Aortic smooth muscle cell (primary cell): Measurements from ENCODE around the gene PPP1R1A. TPM values are rescaled to one million over a fixed set of nuclear protein-coding genes. Genes with fewer than 3 reads are reported as not detected.

Source experiments
- total RNA-seq: library from RNA; depleted of rRNA; stranded (reverse); fragments of >200 nt; gene quantifications from 2 replicates; pipeline ENCODE4 v1.2.3, GENCODE V29; 2014

PPP1R1A gene
- total RNA-seq = not detected in 2 replicates

GRCh38 chr12:54588110-54588889, at the start of gene PPP1R1A:
Gene PPP1R1A (minus strand): TSS chr12:54588659. CDS start chr12:54588488, 171 bp downstream.

GRCh38 chr12:54634795-54635194, 46.3 kb upstream of the PPP1R1A start, which contains the start of gene LACRT:
Gene LACRT (minus strand): TSS chr12:54634895. CDS start chr12:54634841, 54 bp downstream.

Other genes with a start within 250 kb of the PPP1R1A start
- gene GPR84, start 224.2 kb downstream of the PPP1R1A start, total RNA-seq = 0.06 TPM in 1 of 2 replicates, not detected in the other
- 0.87 and 0.92 TPM in 2 replicates for gene ZNF385A, start 203.9 kb downstream of the PPP1R1A start, total RNA-seq
- 213 and 260 TPM in 2 replicates for gene ITGA5, start 169.4 kb downstream of the PPP1R1A start, total RNA-seq
- not detected in 2 replicates for gene GTSF1, start 115.1 kb downstream of the PPP1R1A start, total RNA-seq
- gene NCKAP1L, start 90.9 kb downstream of the PPP1R1A start, total RNA-seq = 0.13 TPM in 1 of 2 replicates, not detected in the other
- gene PDE1B, start 39.1 kb downstream of the PPP1R1A start, total RNA-seq = 0.26 and 0.68 TPM in 2 replicates
- gene LACRT, start 46.2 kb upstream of the PPP1R1A start, total RNA-seq = not detected in 2 replicates
- not detected in 2 replicates for gene DCD, start 59.7 kb upstream of the PPP1R1A start, total RNA-seq